ENCODE measurements around the gene MRPS22. TPM values are rescaled to one million over a fixed set of nuclear protein-coding genes. Genes with fewer than 3 reads are reported as not detected.
A peak's percentile ranks its signal among the peaks of the same experiment; 100 is the strongest.

Gene MRPS22
- total RNA-seq, 6 experiments from 2014 or later = 65.8 to 74.1 (median 71.0) TPM

- peaks cover 73% of the 10 kb centered on the region for H3K4me1 Mint-ChIP-seq (ENCODE audit: low read depth)
- H3K36me3 Mint-ChIP-seq (ENCODE audit: low read depth) = peaks cover 26% of the 10 kb centered on the region
- H3K4me3 Mint-ChIP-seq = no peak overlapping the region
- no peak overlapping the region for H3K27ac Mint-ChIP-seq
- H3K9me3 Mint-ChIP-seq = no peaks in the 10 kb centered on the region
- H3K27me3 Mint-ChIP-seq (ENCODE audit: insufficient read depth) = peaks cover 7% of the 10 kb centered on the region
- TF ChIP-seq, protein P1, sequence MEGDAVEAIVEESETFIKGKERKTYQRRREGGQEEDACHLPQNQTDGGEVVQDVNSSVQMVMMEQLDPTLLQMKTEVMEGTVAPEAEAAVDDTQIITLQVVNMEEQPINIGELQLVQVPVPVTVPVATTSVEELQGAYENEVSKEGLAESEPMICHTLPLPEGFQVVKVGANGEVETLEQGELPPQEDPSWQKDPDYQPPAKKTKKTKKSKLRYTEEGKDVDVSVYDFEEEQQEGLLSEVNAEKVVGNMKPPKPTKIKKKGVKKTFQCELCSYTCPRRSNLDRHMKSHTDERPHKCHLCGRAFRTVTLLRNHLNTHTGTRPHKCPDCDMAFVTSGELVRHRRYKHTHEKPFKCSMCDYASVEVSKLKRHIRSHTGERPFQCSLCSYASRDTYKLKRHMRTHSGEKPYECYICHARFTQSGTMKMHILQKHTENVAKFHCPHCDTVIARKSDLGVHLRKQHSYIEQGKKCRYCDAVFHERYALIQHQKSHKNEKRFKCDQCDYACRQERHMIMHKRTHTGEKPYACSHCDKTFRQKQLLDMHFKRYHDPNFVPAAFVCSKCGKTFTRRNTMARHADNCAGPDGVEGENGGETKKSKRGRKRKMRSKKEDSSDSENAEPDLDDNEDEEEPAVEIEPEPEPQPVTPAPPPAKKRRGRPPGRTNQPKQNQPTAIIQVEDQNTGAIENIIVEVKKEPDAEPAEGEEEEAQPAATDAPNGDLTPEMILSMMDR (IDR thresholded peaks at IDR 0.05) = no peak
- DNase-seq = no peak
Observed at GRCh38 chr3:139317660-139318430, 26.0 kb upstream of the MRPS22 start.

DNA sequence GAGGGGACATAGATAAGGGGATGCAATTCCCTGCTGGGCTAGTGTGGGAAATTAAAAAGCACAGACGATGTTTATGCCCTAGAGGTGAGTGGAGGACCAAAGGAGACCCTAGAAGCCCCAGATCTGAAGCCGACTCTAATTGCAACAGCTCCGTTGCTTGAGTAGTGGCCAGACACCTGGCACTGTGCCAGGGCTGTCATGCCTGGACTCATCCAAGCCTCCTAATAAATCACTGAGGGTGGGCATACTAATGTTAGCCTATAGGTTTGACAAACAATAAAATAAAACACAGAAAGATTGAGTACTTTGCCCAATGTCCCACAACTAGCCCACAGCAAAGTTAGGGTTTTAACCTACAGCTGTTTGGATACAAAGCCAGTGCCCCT is 25.4 kb upstream of the MRPS22 start:
- Mint-ChIP-seq H3K9me3 (no peaks in the 10 kb centered on the region), H3K27ac (no peak overlapping the region), H3K4me1 (ENCODE audit: low read depth) (peaks cover 67% of the 10 kb centered on the region), H3K36me3 (ENCODE audit: low read depth) (peaks cover 21% of the 10 kb centered on the region), H3K4me3 (no peak overlapping the region), H3K27me3 (ENCODE audit: insufficient read depth) (peaks cover 7% of the 10 kb centered on the region)
- TF ChIP-seq, protein P1 (IDR thresholded peaks at IDR 0.05) = no peak
- no peak for DNase-seq

DNA sequence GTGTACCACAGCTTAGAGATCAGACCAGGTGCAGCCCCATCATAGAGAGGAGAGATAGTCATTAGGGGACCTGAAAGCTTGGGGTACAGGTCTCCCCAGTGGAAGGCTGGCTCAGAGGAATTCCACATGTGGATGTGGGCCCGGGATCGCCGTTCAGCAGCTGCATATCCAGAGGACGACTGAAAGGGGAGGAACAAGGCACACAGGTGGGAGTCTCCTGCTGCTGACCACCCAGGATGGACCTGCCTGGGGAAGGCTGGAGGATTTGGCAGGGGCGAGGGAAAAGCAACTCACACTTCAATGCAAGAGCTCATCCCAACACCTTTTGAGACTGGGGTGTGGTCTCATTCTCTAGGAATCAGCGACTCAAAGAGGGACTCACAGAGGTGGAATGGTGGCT is 25.0 kb upstream of the MRPS22 start:
- TF ChIP-seq, protein P1 (IDR thresholded peaks at IDR 0.05) = no peak
- no peak for DNase-seq
- Mint-ChIP-seq H3K9me3 (no peaks in the 10 kb centered on the region), H3K27ac (no peak overlapping the region), H3K4me1 (ENCODE audit: low read depth) (peaks cover 63% of the 10 kb centered on the region), H3K4me3 (no peak overlapping the region), H3K27me3 (ENCODE audit: insufficient read depth) (peaks cover 7% of the 10 kb centered on the region), H3K36me3 (ENCODE audit: low read depth) (peaks cover 19% of the 10 kb centered on the region)

GRCh38 chr3:139319428-139320402 is 24.1 kb upstream of the MRPS22 start:
- H3K4me1 Mint-ChIP-seq (ENCODE audit: low read depth) = peaks cover 61% of the 10 kb centered on the region
- H3K4me3 Mint-ChIP-seq = no peak overlapping the region
- DNase-seq = no peak
- H3K9me3 Mint-ChIP-seq = no peaks in the 10 kb centered on the region
- H3K36me3 Mint-ChIP-seq (ENCODE audit: low read depth) = peaks cover 15% of the 10 kb centered on the region
- TF ChIP-seq, protein P1 (IDR thresholded peaks at IDR 0.05) = peak; percentile 58
- H3K27me3 Mint-ChIP-seq (ENCODE audit: insufficient read depth) = peaks cover 7% of the 10 kb centered on the region
- peak overlapping the region; percentile 19; the same call in 1 of the 2 replicates for H3K27ac Mint-ChIP-seq

GRCh38 chr3:139320551-139321309 is 23.1 kb upstream of the MRPS22 start:
- no peak overlapping the region for H3K4me3 Mint-ChIP-seq
- DNase-seq = no peak
- no peaks in the 10 kb centered on the region for H3K9me3 Mint-ChIP-seq
- TF ChIP-seq, protein P1 (IDR thresholded peaks at IDR 0.05) = no peak
- peaks cover 10% of the 10 kb centered on the region for H3K36me3 Mint-ChIP-seq (ENCODE audit: low read depth)
- peaks cover 57% of the 10 kb centered on the region for H3K4me1 Mint-ChIP-seq (ENCODE audit: low read depth)
- H3K27ac Mint-ChIP-seq = 0 out of 2 replicates have a peak overlapping the region, but pooled peaks have one; percentile 1
- peaks cover 7% of the 10 kb centered on the region for H3K27me3 Mint-ChIP-seq (ENCODE audit: insufficient read depth)

Measured in HFFc6 (cell line).